Keratinocyte (primary cell): ENCODE measurements around the gene SHC1. TPM values are rescaled to one million over a fixed set of nuclear protein-coding genes. Genes with fewer than 3 reads are reported as not detected.

Source experiments
- DNase-seq: peaks from one replicate; pipeline ENCODE4 v3.0.0-alpha.2; 2011; ENCODE audit warnings: low read depth, missing footprints, low spot score
- FAIRE-seq: peaks from 2 replicates; lab custom pipeline; 2011; peaks lifted over from hg19 to GRCh38; lab: Jason Lieb, UNC
- H2AFZ ChIP-seq: 2 replicates; pipeline ENCODE4 v1.6.0; 2012; ENCODE audit warnings: low read length, control low read depth, inconsistent platforms; ENCODE audit not compliant: control insufficient read depth
- H3K27ac ChIP-seq: 2 replicates; pipeline ENCODE4 v1.5.1; 2011; ENCODE audit warnings: low read length; ENCODE audit not compliant: control insufficient read depth, insufficient read depth
- H3K27me3 ChIP-seq: 3 replicates; pipeline ENCODE4 v1.6.0; 2011; ENCODE audit warnings: low read length; ENCODE audit not compliant: control insufficient read depth, insufficient read depth; ENCODE audit errors: extremely low read depth
- H3K36me3 ChIP-seq, 2 experiments: 2 replicates in 1 of 2; 3 replicates in 1 of 2; pipeline ENCODE4 v1.5.1; 2011; ENCODE audit warnings: low read length in 2 of 2, mild to moderate bottlenecking in 1 of 2; ENCODE audit not compliant: control insufficient read depth in 2 of 2, insufficient read depth in 2 of 2; ENCODE audit errors: extremely low read depth in 1 of 2
- H3K4me1 ChIP-seq: 3 replicates; pipeline ENCODE4 v1.5.1; 2011; ENCODE audit warnings: low read length; ENCODE audit not compliant: control insufficient read depth, insufficient read depth; ENCODE audit errors: extremely low read depth
- H3K4me2 ChIP-seq: 3 replicates; pipeline ENCODE4 v1.6.0; 2011; ENCODE audit warnings: low read depth, low read length; ENCODE audit not compliant: control insufficient read depth, insufficient read depth; ENCODE audit errors: extremely low read depth
- H3K4me3 ChIP-seq, 3 experiments: fragments of 200-600 bp in 1 of 3; sonication (generic) in 1 of 3; 2 replicates in 2 of 3; 3 replicates in 1 of 3; pipeline ENCODE4 v1.5.1; 2011 to 2016; ENCODE audit warnings: low read length in 3 of 3, mild to moderate bottlenecking in 3 of 3, control low read depth in 2 of 3, inconsistent platforms in 1 of 3, low read depth in 1 of 3, mixed read lengths in 1 of 3, mixed run types in 1 of 3, moderate library complexity in 1 of 3; ENCODE audit not compliant: control insufficient read depth in 2 of 3, insufficient read depth in 2 of 3; ENCODE audit errors: extremely low read depth in 1 of 3
- H3K79me2 ChIP-seq: 2 replicates; pipeline ENCODE4 v1.6.0; 2012; ENCODE audit warnings: low read length; ENCODE audit not compliant: control insufficient read depth, insufficient read depth
- H3K9ac ChIP-seq: 3 replicates; pipeline ENCODE4 v1.6.0; 2011; ENCODE audit warnings: low read length; ENCODE audit not compliant: control insufficient read depth, insufficient read depth; ENCODE audit errors: extremely low read depth
- H3K9me1 ChIP-seq: 3 replicates; pipeline ENCODE4 v1.6.0; 2011; ENCODE audit warnings: low read length; ENCODE audit not compliant: control insufficient read depth, insufficient read depth; ENCODE audit errors: extremely low read depth
- H3K9me3 ChIP-seq: 2 replicates; pipeline ENCODE4 v1.5.1; 2012; ENCODE audit warnings: low read depth, low read length; ENCODE audit not compliant: control insufficient read depth
- H4K20me1 ChIP-seq: 3 replicates; pipeline ENCODE4 v1.6.0; 2011; ENCODE audit warnings: low read length; ENCODE audit not compliant: control insufficient read depth, insufficient read depth; ENCODE audit errors: extremely low read depth
- CTCF ChIP-seq, 3 experiments: IDR thresholded peaks in 1 of 3; conservative IDR thresholded peaks in 1 of 3; optimal IDR thresholded peaks in 1 of 3; 2 replicates in 2 of 3; 3 replicates in 1 of 3; pipeline versions ENCODE3 to v1.5.1; 2011; ENCODE audit warnings: low read length in 3 of 3, mild to moderate bottlenecking in 3 of 3, moderate library complexity in 2 of 3, control low read depth in 1 of 3, inconsistent platforms in 1 of 3; ENCODE audit not compliant: insufficient read depth in 2 of 3; ENCODE audit errors: extremely low read depth in 1 of 3
- EZH2 ChIP-seq: IDR thresholded peaks from one replicate; pipeline ENCODE4 v1.6.1; 2012; ENCODE audit warnings: inconsistent platforms, mild to moderate bottlenecking, low read length, moderate library complexity
- dilution Hi-C: fragments of 300-500 bp; cut with MboI; formaldehyde crosslinking; loops from one replicate; pipeline ENCODE4 v1.7.0; 2020; ENCODE audit warnings: low sequenced_read_pairs; ENCODE audit not compliant: extremely low pct_ligation_motif_present
- polyA plus RNA-seq, 5 experiments: library from polyadenylated mRNA; depleted of rRNA in 3 of 5; stranded (reverse) in 3 of 5; stranded (forward) in 1 of 5; unstranded in 1 of 5; fragments of >200 nt; gene quantifications; 1 replicate in 1 of 5; 2 replicates in 3 of 5; 3 replicates in 1 of 5; pipeline versions ENCODE4 v1.2.1 to v1.2.3, GENCODE V29; 2011 to 2012; ENCODE audit warnings: missing spikeins in 2 of 5, low read depth in 1 of 5, low replicate concordance in 1 of 5

SHC1 gene
- polyA plus RNA-seq, 1 donor (not counting 4 experiments of a cell fraction or from before 2014, with no cell fraction given): 245 TPM

GRCh38 chr1:155004352-155005075, 34.0 kb upstream of the SHC1 start:
- Histone ChIP-seq H3K9me1 (no peaks in the 10 kb centered on the region), H3K79me2 (peaks cover 63% of the 10 kb centered on the region), H3K9me3 (no peaks in the 10 kb centered on the region), H3K27me3 (no peaks in the 10 kb centered on the region), H3K36me3 (peaks cover 1 to 15% of the 10 kb centered on the region in 2 experiments), H3K9ac (peak overlapping the region; percentile 89), H4K20me1 (no peaks in the 10 kb centered on the region), H2AFZ (no peak overlapping the region), H3K27ac (peak overlapping the region; percentile 76), H3K4me1 (peaks cover 60% of the 10 kb centered on the region), H3K4me3 (peak overlapping the region; percentile 81 to 99 (median 81)), H3K4me2 (peak overlapping the region; percentile 92)
- DNase-seq (no peak), FAIRE-seq (no peak)
- dilution Hi-C loops: no loop called here
- TF ChIP-seq EZH2 (no peak), CTCF (optimal IDR thresholded peaks at IDR 0.05 in 1 of 3, IDR thresholded peaks at IDR 0.05 in 1 of 3, conservative IDR thresholded peaks at IDR 0.05 in 1 of 3; ENCODE audit: extremely low read depth in 1 of 3, insufficient read depth in 2 of 3, low read length in 3 of 3) (no peak)

- Histone ChIP-seq H2AFZ (no peak overlapping the region), H3K4me2 (peak overlapping the region; percentile 92), H3K27ac (peak overlapping the region; percentile 81), H3K27me3 (no peaks in the 10 kb centered on the region), H3K79me2 (peaks cover 58% of the 10 kb centered on the region), H3K4me3 (peak overlapping the region; percentile 81 to 99 (median 81)), H3K9me1 (no peaks in the 10 kb centered on the region), H4K20me1 (no peaks in the 10 kb centered on the region), H3K4me1 (peaks cover 60% of the 10 kb centered on the region), H3K9ac (peak overlapping the region; percentile 89), H3K9me3 (no peaks in the 10 kb centered on the region), H3K36me3 (peaks cover 1 to 15% of the 10 kb centered on the region in 2 experiments)
- FAIRE-seq (no peak), DNase-seq (no peak)
- TF ChIP-seq CTCF (optimal IDR thresholded peaks at IDR 0.05 in 1 of 3, IDR thresholded peaks at IDR 0.05 in 1 of 3, conservative IDR thresholded peaks at IDR 0.05 in 1 of 3; ENCODE audit: extremely low read depth in 1 of 3, insufficient read depth in 2 of 3, low read length in 3 of 3) (no peak), EZH2 (no peak)
- dilution Hi-C loops: no loop called here
Measured at GRCh38 chr1:155003766-155004351, 33.3 kb upstream of the SHC1 start.
